Fibroblast of lung (primary cell): ENCODE measurements around the gene IL1RAPL2.

ENCODE experiments used
- EZH2 ChIP-seq: IDR thresholded peaks from 2 replicates; pipeline ENCODE4 v1.5.1; 2012; ENCODE audit warnings: low read length, control low read depth, mild to moderate bottlenecking; ENCODE audit errors: missing control alignments
- TF ChIP-seq, protein P1 (sequence below), 2 donors: IDR thresholded peaks in 1 of 2; conservative IDR thresholded peaks in 1 of 2; 1 replicate in 1 of 2; 2 replicates in 1 of 2; pipeline ENCODE4 v1.5.1; 2011 to 2012; ENCODE audit warnings: low read length in 2 of 2, control low read depth in 1 of 2, inconsistent platforms in 1 of 2, low read depth in 1 of 2, mild to moderate bottlenecking in 1 of 2

DNA sequence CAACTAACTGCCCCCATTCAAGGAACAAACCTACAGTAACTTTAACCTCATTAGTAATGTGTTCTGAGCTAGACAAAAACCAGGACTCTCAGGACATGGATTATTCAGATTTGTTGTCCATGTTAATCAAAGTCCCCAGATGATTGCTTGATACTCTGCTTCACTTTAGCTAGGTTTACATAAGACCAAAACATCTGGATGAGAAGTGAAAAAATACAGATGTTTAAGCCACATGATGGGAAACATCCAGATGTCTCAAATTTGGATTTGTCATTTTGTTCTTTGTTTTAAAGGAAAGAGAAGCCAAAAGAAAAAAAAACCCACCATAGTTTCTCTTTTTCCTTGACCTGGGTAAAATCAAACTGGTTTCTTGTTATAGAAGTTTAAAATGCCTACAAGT, 1207.8 kb downstream of the IL1RAPL2 start:
- TF ChIP-seq, protein P1, sequence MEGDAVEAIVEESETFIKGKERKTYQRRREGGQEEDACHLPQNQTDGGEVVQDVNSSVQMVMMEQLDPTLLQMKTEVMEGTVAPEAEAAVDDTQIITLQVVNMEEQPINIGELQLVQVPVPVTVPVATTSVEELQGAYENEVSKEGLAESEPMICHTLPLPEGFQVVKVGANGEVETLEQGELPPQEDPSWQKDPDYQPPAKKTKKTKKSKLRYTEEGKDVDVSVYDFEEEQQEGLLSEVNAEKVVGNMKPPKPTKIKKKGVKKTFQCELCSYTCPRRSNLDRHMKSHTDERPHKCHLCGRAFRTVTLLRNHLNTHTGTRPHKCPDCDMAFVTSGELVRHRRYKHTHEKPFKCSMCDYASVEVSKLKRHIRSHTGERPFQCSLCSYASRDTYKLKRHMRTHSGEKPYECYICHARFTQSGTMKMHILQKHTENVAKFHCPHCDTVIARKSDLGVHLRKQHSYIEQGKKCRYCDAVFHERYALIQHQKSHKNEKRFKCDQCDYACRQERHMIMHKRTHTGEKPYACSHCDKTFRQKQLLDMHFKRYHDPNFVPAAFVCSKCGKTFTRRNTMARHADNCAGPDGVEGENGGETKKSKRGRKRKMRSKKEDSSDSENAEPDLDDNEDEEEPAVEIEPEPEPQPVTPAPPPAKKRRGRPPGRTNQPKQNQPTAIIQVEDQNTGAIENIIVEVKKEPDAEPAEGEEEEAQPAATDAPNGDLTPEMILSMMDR (conservative IDR thresholded peaks at IDR 0.05 in 1 of 2, IDR thresholded peaks at IDR 0.05 in 1 of 2; ENCODE audit: low read depth in 1 of 2, low read length in 2 of 2): no peak
- no peak for TF ChIP-seq EZH2
